NCI-H510A (cell line): Measurements from ENCODE around the gene CALN1.
"Not testable (repeated sequence)": the region's sequence is repeated elsewhere in the genome, so short reads cannot be mapped to it uniquely, and the experiment has no call there.

Source experiments
- DNase-seq: peaks from one replicate; lab custom pipeline; 2025; lab: John Stamatoyannopoulos, UW

The CALN1 gene

GRCh38 chr7:72097226-72097625 lies 314.9 kb downstream of the CALN1 start:
- no peak for DNase-seq

GRCh38 chr7:72092769-72093168 lies 319.4 kb downstream of the CALN1 start:
- DNase-seq = no peak

- DNase-seq = no peak
These were observed 324.2 kb downstream of the CALN1 start for GRCh38 chr7:72087926-72088325.

- no peak for DNase-seq
These were observed 331.1 kb downstream of the CALN1 start for GRCh38 chr7:72080865-72081510.

GRCh38 chr7:72080341-72080766 lies 331.8 kb downstream of the CALN1 start:
- DNase-seq = no peak

- DNase-seq = no peak
These were observed 333.3 kb downstream of the CALN1 start for GRCh38 chr7:72078856-72079255.

- DNase-seq = no peak
These were observed 333.8 kb downstream of the CALN1 start for GRCh38 chr7:72078301-72078700.

- no peak for DNase-seq
These were observed 334.4 kb downstream of the CALN1 start for GRCh38 chr7:72077786-72078185.

- no peak for DNase-seq
These were observed 339.2 kb downstream of the CALN1 start for GRCh38 chr7:72072901-72073300.

- no peak for DNase-seq
These were observed 342.9 kb downstream of the CALN1 start for GRCh38 chr7:72069263-72069662.

GRCh38 chr7:72065764-72066163 lies 346.4 kb downstream of the CALN1 start:
- DNase-seq = not testable (repeated sequence)

- no peak for DNase-seq
These were observed 347.2 kb downstream of the CALN1 start for GRCh38 chr7:72064916-72065315.

GRCh38 chr7:72063330-72063729 lies 348.8 kb downstream of the CALN1 start:
- no peak for DNase-seq

GRCh38 chr7:72062666-72063065 lies 349.5 kb downstream of the CALN1 start:
- DNase-seq = no peak

- no peak for DNase-seq
These were observed 352.2 kb downstream of the CALN1 start for GRCh38 chr7:72059925-72060324.

GRCh38 chr7:72058579-72058978 lies 353.6 kb downstream of the CALN1 start:
- DNase-seq = no peak

- DNase-seq = no peak
These were observed 354.3 kb downstream of the CALN1 start for GRCh38 chr7:72057796-72058195.

GRCh38 chr7:72057231-72057630 lies 354.9 kb downstream of the CALN1 start:
- no peak for DNase-seq

- no peak for DNase-seq
These were observed 356.7 kb downstream of the CALN1 start for GRCh38 chr7:72055426-72055825.

GRCh38 chr7:72053292-72053691 lies 358.8 kb downstream of the CALN1 start:
- DNase-seq = no peak

GRCh38 chr7:72048420-72048819 lies 363.7 kb downstream of the CALN1 start:
- DNase-seq = no peak

GRCh38 chr7:72042855-72043254 lies 369.3 kb downstream of the CALN1 start:
- DNase-seq = no peak

- no peak for DNase-seq
These were observed 371.5 kb downstream of the CALN1 start for GRCh38 chr7:72040641-72041040.

- no peak for DNase-seq
These were observed 372.7 kb downstream of the CALN1 start for GRCh38 chr7:72039460-72039859.
